Progenitor cell of endocrine pancreas (in vitro differentiated cells): Measurements from ENCODE around the gene SLC17A9. TPM values are rescaled to one million over a fixed set of nuclear protein-coding genes. Genes with fewer than 3 reads are reported as not detected.

Experiments
- DNase-seq: peaks from one replicate; pipeline ENCODE4 v3.0.0; 2021; ENCODE audit warnings: low spot score; ENCODE audit not compliant: unreplicated experiment
- H3K27ac Mint-ChIP-seq: 2 replicates; pipeline ENCODE4 v1.8.0; 2021; ENCODE audit warnings: mild to moderate bottlenecking, moderate library complexity, mixed read lengths
- H3K27me3 Mint-ChIP-seq: 2 replicates; pipeline ENCODE4 v1.8.0; 2021; ENCODE audit warnings: mixed read lengths
- H3K36me3 Mint-ChIP-seq: 2 replicates; pipeline ENCODE4 v1.8.0; 2022; ENCODE audit warnings: mixed read lengths; ENCODE audit not compliant: insufficient read depth
- H3K4me1 Mint-ChIP-seq: 2 replicates; pipeline ENCODE4 v1.8.0; 2021; ENCODE audit warnings: low read depth, mixed read lengths
- H3K4me3 Mint-ChIP-seq: 2 replicates; pipeline ENCODE4 v1.8.0; 2021; ENCODE audit warnings: low read depth, mild to moderate bottlenecking, moderate library complexity, mixed read lengths
- H3K9me3 Mint-ChIP-seq: 2 replicates; pipeline ENCODE4 v1.8.0; 2021; ENCODE audit warnings: low read depth, mixed read lengths
- total RNA-seq: library from RNA; stranded (reverse); gene quantifications from 2 replicates; pipeline ENCODE4 v1.2.1, GENCODE V29; 2021
- TF ChIP-seq, protein P1 (sequence below): fragments of 200-600 bp; sonication (generic); IDR thresholded peaks from one replicate; pipeline ENCODE4 v1.5.0; 2021; ENCODE audit warnings: antibody characterized with exemption, mild to moderate bottlenecking; ENCODE audit not compliant: unreplicated experiment

Gene SLC17A9
- total RNA-seq, 1 donor from 2014 or later: 8.0 TPM

DNA sequence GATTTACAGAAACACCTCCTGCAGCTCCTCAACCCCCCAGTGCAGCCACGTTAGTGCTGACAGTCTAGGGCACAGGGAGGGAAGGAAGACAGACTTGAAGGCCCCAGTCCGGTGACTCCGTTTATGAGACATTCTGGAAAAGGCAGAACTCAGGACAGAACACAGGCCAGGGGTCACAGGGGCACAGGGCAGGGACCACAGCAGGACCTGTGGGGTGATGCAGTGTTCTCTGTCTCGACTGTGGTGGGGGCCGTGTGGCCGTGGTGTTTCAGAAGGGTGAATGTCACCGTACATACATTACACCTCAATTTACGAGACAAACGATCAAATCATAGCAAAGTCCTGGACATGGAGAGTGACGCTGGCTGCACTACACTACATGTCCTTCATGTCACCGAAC is 43.0 kb downstream of the SLC17A9 start:
- Mint-ChIP-seq H3K4me1 (no peaks in the 10 kb centered on the region), H3K27me3 (peaks cover 65% of the 10 kb centered on the region), H3K36me3 (no peaks in the 10 kb centered on the region), H3K27ac (no peak overlapping the region), H3K4me3 (no peak overlapping the region), H3K9me3 (no peaks in the 10 kb centered on the region)
- DNase-seq: no peak
- TF ChIP-seq, protein P1, sequence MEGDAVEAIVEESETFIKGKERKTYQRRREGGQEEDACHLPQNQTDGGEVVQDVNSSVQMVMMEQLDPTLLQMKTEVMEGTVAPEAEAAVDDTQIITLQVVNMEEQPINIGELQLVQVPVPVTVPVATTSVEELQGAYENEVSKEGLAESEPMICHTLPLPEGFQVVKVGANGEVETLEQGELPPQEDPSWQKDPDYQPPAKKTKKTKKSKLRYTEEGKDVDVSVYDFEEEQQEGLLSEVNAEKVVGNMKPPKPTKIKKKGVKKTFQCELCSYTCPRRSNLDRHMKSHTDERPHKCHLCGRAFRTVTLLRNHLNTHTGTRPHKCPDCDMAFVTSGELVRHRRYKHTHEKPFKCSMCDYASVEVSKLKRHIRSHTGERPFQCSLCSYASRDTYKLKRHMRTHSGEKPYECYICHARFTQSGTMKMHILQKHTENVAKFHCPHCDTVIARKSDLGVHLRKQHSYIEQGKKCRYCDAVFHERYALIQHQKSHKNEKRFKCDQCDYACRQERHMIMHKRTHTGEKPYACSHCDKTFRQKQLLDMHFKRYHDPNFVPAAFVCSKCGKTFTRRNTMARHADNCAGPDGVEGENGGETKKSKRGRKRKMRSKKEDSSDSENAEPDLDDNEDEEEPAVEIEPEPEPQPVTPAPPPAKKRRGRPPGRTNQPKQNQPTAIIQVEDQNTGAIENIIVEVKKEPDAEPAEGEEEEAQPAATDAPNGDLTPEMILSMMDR: no peak

GRCh38 chr20:62995898-62996595 is 43.5 kb downstream of the SLC17A9 start:
- Mint-ChIP-seq H3K27ac (no peak overlapping the region), H3K9me3 (no peaks in the 10 kb centered on the region), H3K4me3 (no peak overlapping the region), H3K4me1 (no peaks in the 10 kb centered on the region), H3K27me3 (peaks cover 67% of the 10 kb centered on the region), H3K36me3 (no peaks in the 10 kb centered on the region)
- DNase-seq: no peak
- TF ChIP-seq, protein P1: no peak

DNA sequence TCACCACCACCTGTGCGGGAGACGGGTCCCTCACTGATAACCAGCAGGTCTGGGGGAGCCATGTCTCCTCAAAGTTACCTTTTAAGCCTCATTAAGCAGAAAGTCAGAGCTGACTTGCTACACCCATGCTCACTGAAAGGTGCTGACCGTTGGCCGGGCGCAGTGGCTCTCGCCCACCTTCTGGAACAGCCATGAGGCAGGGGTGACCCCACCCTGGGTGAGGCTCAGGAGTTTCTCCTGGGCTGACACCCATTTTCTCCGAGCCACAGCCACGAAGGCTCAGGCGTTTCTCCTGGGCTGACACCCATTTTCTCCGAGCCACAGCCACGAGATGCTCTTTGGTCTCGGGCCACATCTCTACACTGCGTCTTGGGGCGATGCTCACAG is 44.1 kb downstream of the SLC17A9 start:
- no peak for DNase-seq
- Mint-ChIP-seq H3K4me1 (no peaks in the 10 kb centered on the region), H3K27ac (no peak overlapping the region), H3K4me3 (no peak overlapping the region), H3K27me3 (peaks cover 67% of the 10 kb centered on the region), H3K9me3 (no peaks in the 10 kb centered on the region), H3K36me3 (no peaks in the 10 kb centered on the region)
- TF ChIP-seq, protein P1: no peak

DNA sequence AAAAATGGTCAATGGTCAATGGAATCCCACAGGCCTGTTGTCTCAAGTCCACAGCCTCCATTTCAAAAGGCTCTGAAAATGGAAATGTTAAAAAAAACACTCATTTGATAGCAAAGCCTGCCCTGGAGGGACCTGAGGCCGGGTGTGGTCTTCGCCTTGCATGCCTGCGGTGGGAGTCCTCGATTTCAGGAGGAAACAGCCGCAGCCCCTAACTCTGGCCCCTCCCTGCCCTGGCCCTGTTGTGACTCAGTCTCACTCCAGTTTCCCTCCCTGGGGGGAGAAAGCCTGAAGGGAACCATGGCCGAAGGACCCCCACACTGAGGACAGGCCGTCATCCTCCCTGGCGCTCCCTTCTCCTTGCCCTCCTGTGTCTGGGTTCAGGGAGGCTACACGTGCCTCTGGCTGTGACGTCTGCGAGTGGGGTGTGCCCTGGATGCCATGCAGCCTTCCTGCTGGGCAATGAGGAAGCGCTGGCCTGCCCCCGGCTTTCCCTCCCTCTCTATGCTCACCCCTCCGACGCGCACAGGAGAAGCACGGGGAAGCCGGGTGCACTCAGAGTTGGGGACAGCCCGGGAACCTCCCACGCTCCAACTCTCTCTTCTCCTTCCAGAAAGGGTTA is 45.0 kb downstream of the SLC17A9 start:
- Mint-ChIP-seq H3K36me3 (no peaks in the 10 kb centered on the region), H3K27ac (peak overlapping the region; percentile 50), H3K4me3 (no peak overlapping the region), H3K4me1 (no peaks in the 10 kb centered on the region), H3K27me3 (peaks cover 71% of the 10 kb centered on the region), H3K9me3 (no peaks in the 10 kb centered on the region)
- TF ChIP-seq, protein P1: no peak
- no peak for DNase-seq

GRCh38 chr20:62998449-62998848 is 45.9 kb downstream of the SLC17A9 start:
- Mint-ChIP-seq H3K9me3 (no peaks in the 10 kb centered on the region), H3K27me3 (peaks cover 77% of the 10 kb centered on the region), H3K27ac (no peak overlapping the region), H3K4me3 (no peak overlapping the region), H3K4me1 (no peaks in the 10 kb centered on the region), H3K36me3 (no peaks in the 10 kb centered on the region)
- TF ChIP-seq, protein P1: no peak
- DNase-seq: no peak
